ENCODE results near the gene PCID2. TPM values are rescaled to one million over a fixed set of nuclear protein-coding genes. Genes with fewer than 3 reads are reported as not detected.

PCID2 gene
- polyA plus RNA-seq, 1 of the 3 experiments (the other 2 are of a cell fraction): 69.8 TPM

DNA sequence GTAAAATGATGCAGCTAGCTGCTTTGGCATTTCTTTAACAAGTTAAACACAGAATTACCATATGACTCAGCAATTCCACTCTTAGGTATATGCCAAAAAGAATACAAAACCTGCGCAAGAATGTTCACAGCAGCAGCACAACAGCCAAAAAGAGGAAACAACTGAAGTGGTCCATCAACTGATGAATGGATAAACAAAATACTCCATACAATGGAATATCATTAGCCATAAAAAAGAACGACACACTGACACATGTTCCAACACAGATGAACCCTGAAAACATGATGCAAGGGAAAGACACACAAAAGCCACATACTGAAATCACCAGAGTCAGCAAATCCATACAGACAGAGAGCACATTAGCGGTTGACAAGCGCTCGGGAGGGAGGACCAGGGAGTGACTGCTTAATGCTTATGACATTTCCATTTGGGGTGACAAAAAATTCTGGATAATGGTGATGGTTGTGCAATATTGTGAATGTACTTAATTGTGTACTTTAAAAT is 3.0 kb downstream of the PCID2 start:
- Histone ChIP-seq H3K36me3 (replicated peaks in 1 of 2; ENCODE audit: control insufficient read depth in 1 of 2, insufficient read depth in 2 of 2, low read length in 1 of 2) (peaks cover 7 to 24% of the 10 kb centered on the region in 2 experiments), H2AFZ (ENCODE audit: low read depth) (no peak overlapping the region), H3K79me2 (ENCODE audit: insufficient read depth) (peaks cover 87% of the 10 kb centered on the region), H4K20me1 (ENCODE audit: insufficient read depth) (peaks cover 40% of the 10 kb centered on the region), H3K9ac (no peak overlapping the region), H3K27ac (ENCODE audit: low read depth in 2 of 2, low read length in 1 of 2) (no peak overlapping the region), H3F3A (replicated peaks; ENCODE audit: insufficient read depth) (peaks cover 9% of the 10 kb centered on the region), H3K4me3 (ENCODE audit: low read depth in 2 of 2, low read length in 1 of 2) (no peak overlapping the region), H3K9me3 (no peaks in the 10 kb centered on the region), H3K9me2 (no peaks in the 10 kb centered on the region), H3K4me2 (peak overlapping the region; percentile 5; the same call in 1 of the 2 replicates), H3K27me3 (ENCODE audit: insufficient read depth) (no peaks in the 10 kb centered on the region), H3K4me1 (ENCODE audit: control insufficient read depth in 1 of 2, insufficient read depth in 2 of 2, low read depth in 1 of 2, low read length in 1 of 2) (peaks cover 1 to 27% of the 10 kb centered on the region in 2 experiments; a peak in 3 of 4 replicates)
- no peak for DNase-seq
- ChIA-PET POLR2A (no interaction called here), CTCF (no interaction called here)
- 87% methylated on average over 5 of the region's 5 CpGs for WGBS (ENCODE audit: low lambda C conversion rate)
- TF ChIP-seq RFX5 (IDR thresholded peaks at IDR 0.05; ENCODE audit: low read length): no peak
- TF ChIP-seq, protein P1, sequence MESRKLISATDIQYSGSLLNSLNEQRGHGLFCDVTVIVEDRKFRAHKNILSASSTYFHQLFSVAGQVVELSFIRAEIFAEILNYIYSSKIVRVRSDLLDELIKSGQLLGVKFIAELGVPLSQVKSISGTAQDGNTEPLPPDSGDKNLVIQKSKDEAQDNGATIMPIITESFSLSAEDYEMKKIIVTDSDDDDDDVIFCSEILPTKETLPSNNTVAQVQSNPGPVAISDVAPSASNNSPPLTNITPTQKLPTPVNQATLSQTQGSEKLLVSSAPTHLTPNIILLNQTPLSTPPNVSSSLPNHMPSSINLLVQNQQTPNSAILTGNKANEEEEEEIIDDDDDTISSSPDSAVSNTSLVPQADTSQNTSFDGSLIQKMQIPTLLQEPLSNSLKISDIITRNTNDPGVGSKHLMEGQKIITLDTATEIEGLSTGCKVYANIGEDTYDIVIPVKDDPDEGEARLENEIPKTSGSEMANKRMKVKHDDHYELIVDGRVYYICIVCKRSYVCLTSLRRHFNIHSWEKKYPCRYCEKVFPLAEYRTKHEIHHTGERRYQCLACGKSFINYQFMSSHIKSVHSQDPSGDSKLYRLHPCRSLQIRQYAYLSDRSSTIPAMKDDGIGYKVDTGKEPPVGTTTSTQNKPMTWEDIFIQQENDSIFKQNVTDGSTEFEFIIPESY (IDR thresholded peaks at IDR 0.05; ENCODE audit: borderline replicate concordance, low read depth): no peak

DNA sequence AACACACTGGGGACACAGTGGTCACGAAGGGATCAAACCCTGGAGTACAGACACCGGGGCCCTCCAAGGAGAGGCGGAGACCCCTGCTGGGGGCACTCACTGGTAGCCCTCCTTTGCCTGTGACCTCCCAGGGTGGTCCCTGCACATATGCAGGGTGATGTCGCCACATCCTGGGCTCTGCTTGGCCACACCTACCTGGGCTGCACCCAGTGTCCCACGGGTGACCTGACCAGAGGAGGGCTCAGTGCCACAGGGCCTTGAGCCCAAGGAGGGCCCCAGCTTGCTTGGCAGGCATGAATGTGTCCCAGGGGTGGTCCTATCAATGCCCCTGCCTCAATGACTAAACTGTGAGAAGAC is 4.1 kb downstream of the PCID2 start:
- Histone ChIP-seq H3K79me2 (ENCODE audit: insufficient read depth) (peaks cover 91% of the 10 kb centered on the region), H3K4me1 (ENCODE audit: control insufficient read depth in 1 of 2, insufficient read depth in 2 of 2, low read depth in 1 of 2, low read length in 1 of 2) (peaks cover 0 to 24% of the 10 kb centered on the region in 2 experiments; a peak in 2 of 4 replicates), H3F3A (replicated peaks; ENCODE audit: insufficient read depth) (peaks cover 9% of the 10 kb centered on the region), H3K36me3 (replicated peaks in 1 of 2; ENCODE audit: control insufficient read depth in 1 of 2, insufficient read depth in 2 of 2, low read length in 1 of 2) (peaks cover 13 to 34% of the 10 kb centered on the region in 2 experiments), H3K27me3 (ENCODE audit: insufficient read depth) (no peaks in the 10 kb centered on the region), H3K4me2 (no peak overlapping the region), H3K27ac (ENCODE audit: low read depth in 2 of 2, low read length in 1 of 2) (no peak overlapping the region), H3K9me2 (no peaks in the 10 kb centered on the region), H2AFZ (ENCODE audit: low read depth) (no peak overlapping the region), H4K20me1 (ENCODE audit: insufficient read depth) (peaks cover 37% of the 10 kb centered on the region), H3K4me3 (ENCODE audit: low read depth in 2 of 2, low read length in 1 of 2) (no peak overlapping the region), H3K9ac (no peak overlapping the region), H3K9me3 (no peaks in the 10 kb centered on the region)
- no peak for DNase-seq
- ChIA-PET CTCF (interaction anchor here (0.8 kb wide), 1 partner anchor 29 kb away, joined by 3 read pairs; no protein-coding TSS in a partner anchor), POLR2A (no interaction called here)
- 100% methylated on average over 1 of the region's 5 CpGs for WGBS (ENCODE audit: low lambda C conversion rate)
- TF ChIP-seq MXI1 (IDR thresholded peaks at IDR 0.05; ENCODE audit: low read depth, low read length): no peak
- TF ChIP-seq EP300 (IDR thresholded peaks at IDR 0.05; ENCODE audit: borderline replicate concordance in 1 of 2, low read depth in 1 of 2, low read length in 1 of 2): no peak
- TF ChIP-seq MEF2A (IDR thresholded peaks at IDR 0.05; ENCODE audit: borderline replicate concordance, low read depth): no peak
- TF ChIP-seq SIN3A (IDR thresholded peaks at IDR 0.05; ENCODE audit: borderline replicate concordance, low read depth, low read length): no peak
- TF ChIP-seq GABPA (IDR thresholded peaks at IDR 0.05; ENCODE audit: low read depth): no peak
- TF ChIP-seq ELF1 (IDR thresholded peaks at IDR 0.05): no peak
- TF ChIP-seq, protein P2, sequence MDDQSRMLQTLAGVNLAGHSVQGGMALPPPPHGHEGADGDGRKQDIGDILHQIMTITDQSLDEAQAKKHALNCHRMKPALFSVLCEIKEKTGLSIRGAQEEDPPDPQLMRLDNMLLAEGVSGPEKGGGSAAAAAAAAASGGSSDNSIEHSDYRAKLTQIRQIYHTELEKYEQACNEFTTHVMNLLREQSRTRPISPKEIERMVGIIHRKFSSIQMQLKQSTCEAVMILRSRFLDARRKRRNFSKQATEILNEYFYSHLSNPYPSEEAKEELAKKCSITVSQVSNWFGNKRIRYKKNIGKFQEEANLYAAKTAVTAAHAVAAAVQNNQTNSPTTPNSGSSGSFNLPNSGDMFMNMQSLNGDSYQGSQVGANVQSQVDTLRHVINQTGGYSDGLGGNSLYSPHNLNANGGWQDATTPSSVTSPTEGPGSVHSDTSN (IDR thresholded peaks at IDR 0.05): no peak
- TF ChIP-seq TEAD4 (IDR thresholded peaks at IDR 0.05; ENCODE audit: borderline replicate concordance, insufficient read depth): no peak
- no peak for TF ChIP-seq TCF12 (IDR thresholded peaks at IDR 0.05)
- TF ChIP-seq, protein P3, sequence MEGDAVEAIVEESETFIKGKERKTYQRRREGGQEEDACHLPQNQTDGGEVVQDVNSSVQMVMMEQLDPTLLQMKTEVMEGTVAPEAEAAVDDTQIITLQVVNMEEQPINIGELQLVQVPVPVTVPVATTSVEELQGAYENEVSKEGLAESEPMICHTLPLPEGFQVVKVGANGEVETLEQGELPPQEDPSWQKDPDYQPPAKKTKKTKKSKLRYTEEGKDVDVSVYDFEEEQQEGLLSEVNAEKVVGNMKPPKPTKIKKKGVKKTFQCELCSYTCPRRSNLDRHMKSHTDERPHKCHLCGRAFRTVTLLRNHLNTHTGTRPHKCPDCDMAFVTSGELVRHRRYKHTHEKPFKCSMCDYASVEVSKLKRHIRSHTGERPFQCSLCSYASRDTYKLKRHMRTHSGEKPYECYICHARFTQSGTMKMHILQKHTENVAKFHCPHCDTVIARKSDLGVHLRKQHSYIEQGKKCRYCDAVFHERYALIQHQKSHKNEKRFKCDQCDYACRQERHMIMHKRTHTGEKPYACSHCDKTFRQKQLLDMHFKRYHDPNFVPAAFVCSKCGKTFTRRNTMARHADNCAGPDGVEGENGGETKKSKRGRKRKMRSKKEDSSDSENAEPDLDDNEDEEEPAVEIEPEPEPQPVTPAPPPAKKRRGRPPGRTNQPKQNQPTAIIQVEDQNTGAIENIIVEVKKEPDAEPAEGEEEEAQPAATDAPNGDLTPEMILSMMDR (IDR thresholded peaks at IDR 0.05): no peak
- TF ChIP-seq, protein P4, sequence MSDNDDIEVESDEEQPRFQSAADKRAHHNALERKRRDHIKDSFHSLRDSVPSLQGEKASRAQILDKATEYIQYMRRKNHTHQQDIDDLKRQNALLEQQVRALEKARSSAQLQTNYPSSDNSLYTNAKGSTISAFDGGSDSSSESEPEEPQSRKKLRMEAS (IDR thresholded peaks at IDR 0.05; ENCODE audit: low read depth): no peak
- TF ChIP-seq, protein P5, sequence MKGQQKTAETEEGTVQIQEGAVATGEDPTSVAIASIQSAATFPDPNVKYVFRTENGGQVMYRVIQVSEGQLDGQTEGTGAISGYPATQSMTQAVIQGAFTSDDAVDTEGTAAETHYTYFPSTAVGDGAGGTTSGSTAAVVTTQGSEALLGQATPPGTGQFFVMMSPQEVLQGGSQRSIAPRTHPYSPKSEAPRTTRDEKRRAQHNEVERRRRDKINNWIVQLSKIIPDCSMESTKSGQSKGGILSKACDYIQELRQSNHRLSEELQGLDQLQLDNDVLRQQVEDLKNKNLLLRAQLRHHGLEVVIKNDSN (IDR thresholded peaks at IDR 0.05; ENCODE audit: borderline replicate concordance, low read depth): no peak
- TF ChIP-seq FOXM1 (IDR thresholded peaks at IDR 0.05; ENCODE audit: low read depth): no peak
- TF ChIP-seq CHD2 (IDR thresholded peaks at IDR 0.05; ENCODE audit: low read length, partially characterized antibody): no peak
- no peak for TF ChIP-seq SMC3 (IDR thresholded peaks at IDR 0.05; ENCODE audit: low read depth, low read length)
- TF ChIP-seq GATA2 (CRISPR knock-in tag; IDR thresholded peaks at IDR 0.05): no peak
- TF ChIP-seq JUND (IDR thresholded peaks at IDR 0.05): no peak
- no peak for TF ChIP-seq RFX5 (IDR thresholded peaks at IDR 0.05; ENCODE audit: low read length)

Measured in SK-N-SH (cell line).